TTC549 (cell line): Measurements from ENCODE around the gene OAF.
"Not testable (repeated sequence)": the region's sequence is repeated elsewhere in the genome, so short reads cannot be mapped to it uniquely, and the experiment has no call there.

Experiments used
- FAIRE-seq: peaks from 2 replicates; lab custom pipeline; 2012; peaks lifted over from hg19 to GRCh38; lab: Jason Lieb, UNC

The OAF gene

DNA sequence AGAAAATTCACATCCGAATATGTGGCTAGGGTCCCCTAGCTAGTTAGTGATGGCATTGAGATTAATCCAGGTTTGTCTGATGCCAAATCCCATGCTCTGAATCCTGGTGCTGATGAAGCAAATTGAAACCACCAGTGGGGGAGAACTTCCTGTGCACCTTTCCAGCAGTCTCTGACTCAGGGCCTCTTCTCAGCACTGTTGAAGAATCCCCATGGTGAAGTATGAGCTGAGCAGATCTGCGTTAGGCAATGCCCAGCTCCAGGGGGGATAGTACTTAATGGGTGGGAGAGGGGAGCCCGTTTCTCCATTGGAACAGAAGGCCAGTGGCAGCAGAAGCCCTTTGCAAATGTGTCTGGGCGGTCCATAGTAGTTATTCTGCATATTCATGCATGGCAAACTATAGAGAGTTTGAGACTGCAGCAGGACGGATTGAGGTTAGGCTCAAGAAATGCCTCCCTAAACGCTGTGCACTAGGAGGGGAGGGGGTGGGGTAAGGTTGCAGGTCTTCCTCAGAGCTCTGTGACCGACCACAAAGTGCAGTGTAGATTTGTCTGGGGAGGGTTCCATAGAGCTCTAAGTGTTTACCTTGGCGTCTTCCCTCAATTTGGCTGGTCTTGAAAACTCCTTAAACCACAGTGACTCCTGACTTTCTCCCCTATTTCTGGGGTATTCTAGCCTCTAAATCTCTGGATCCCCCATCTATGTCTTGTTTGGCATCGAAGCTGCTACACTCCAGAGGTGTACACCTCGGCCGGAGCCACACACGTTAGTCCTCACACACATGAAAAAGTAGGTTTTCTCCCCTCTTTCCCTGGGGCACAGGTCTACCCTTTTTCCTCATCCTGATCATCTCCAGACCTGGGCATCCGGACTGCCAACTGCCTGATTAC is 33.9 kb downstream of the OAF start:
- FAIRE-seq = no peak

DNA sequence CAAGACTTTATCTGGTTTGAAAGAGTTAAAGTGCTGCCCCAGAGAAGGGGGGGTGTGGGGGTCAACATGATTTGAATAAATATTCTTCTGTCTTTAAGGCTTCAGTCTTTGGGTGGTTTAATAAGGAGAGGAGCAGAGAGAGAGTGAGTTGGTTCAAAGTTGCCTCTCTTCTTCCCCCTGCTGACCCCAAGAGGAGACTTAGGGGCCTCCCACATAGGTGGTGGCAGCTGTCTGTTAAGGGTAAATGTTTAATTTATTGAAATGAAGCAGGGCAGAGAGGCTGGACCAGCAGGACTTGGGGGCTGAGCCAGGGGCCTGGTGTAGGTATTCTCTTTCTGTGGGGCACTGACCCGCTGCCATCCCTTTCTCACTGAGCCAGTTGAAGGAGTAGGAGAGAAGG is 34.6 kb downstream of the OAF start:
- FAIRE-seq = no peak

DNA sequence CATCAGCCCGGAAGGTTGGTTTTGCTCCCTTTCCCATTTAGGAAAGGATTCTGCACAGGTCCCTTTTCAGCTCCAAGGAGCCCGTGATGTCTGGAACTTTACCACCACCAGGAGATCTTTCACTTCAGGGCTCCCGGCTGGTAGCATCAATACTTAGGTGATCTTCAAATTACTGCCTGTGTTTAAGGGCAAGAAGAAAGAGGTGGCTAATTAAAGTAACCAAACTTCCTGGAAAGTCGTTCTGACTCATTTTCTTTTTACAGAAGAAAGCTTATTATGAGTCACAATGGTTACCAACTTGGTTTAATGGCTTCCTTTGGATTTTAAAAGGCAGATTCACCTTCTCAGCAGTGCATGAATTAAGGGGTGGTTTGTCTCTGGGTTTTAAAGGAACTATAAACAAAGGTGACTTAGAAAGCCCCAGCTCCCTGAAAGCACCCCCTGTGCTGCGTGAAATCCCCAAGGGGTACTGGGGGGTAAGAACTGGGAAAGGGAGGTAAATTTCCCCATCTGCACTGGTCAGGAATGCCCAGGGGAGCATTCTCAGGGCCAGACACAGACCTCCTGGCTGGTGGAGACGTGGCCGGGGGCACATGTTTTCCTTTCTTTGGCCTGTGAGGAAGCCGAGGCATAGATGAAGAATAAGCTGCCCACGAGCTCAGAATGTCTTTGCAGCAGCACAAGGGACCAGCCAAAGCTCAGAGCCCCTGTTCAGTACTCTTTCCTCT is 37.9 kb downstream of the OAF start:
- FAIRE-seq = no peak

DNA sequence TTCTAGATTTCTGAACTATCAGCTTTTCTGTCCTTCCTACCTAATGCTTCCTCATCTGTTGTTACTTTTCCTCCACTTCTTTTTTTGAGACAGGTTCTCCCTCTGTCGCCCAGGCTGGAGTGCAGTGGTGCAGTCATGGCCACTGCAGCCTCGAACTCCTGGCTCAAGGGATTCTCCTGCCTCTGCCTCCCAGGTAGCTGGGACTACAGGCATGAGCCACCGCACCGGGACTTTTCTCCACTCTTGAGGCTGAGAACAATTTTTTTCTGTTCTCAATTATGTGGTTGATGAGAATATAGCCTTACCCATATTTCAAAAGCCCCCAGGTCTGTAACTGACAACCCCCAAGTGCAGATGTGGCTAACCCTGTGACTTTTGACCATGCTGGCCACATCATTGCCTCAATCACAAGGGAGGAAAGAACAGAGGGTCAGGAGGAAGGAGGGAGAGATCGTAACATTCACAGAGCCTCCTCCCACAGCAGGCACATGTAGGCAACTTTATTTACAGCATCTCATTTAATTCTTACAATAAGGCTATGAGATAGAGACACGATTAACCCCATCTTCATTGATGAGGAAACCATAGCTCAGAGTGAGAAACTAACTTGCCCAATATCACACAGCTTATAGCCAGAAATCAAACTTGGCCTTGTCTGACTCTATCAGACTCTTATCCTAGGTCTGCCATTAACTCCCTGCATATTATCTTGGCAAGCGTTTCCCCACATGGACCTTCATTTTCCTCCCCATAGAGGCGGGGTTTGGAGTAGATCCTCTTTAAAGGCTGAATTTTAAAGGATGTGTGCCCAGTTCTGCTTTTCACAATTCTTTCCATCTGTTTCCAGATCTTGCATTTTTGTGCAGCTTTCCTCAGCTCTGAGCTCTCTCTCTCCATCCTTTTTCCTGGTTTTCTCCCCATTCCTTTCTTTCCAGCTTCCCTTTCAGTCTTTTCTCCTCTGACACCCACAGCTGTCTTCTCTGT is 38.7 kb downstream of the OAF start:
- FAIRE-seq = no peak

DNA sequence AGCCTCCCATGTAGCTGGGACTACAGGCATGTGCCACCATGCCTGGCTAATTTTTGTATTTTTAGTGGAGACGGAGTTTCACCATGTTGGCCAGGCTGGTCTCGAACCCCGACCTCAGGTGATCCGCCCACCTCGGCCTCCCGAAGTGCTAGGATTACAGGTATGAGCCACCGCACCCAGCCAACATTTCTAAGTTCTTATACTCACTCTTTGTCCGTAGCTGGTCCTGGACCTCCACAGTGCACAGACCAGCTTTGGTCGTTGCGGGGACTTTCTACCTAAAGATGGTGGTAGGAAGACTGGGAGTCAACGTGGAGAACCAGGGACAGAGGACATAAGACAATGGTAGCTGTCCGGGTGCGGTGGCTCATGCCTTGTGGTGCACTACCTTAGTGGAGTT is 42.5 kb downstream of the OAF start:
- not testable (repeated sequence) for FAIRE-seq

DNA sequence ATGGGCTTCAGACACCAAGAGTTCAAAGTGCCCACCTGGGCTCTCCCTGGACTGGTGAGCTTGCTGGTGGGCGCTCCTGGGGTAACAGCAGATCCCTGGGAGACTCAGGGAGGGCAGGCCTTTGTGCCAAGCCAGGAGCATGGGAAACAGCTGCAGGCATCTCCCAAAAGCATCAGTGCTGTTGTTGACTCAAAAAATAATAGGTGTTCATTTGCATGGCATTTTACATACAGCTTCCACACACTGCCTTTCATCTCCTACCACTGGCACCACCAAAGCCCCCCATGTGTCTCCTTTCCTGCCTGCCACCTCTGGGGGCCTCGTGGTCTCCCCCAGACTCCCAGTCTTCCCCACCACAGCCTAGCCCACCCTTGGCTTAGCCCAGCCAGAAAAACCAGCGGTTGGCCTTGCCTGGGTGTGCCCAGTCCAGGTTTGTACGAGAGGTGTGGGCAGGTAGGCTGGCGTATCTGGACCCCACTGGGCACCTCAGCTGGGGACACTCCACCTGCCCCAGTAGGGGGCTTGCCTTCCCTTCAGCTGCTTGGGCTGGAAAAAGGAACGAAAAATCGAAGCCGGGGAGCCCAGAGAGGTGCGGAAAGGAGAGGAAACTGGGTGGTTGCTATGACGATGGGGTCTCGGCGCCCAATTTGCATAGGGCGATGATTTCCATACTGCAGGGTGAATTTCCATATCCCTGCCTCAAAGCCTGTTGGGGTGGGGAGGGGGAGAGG is 44.1 kb downstream of the OAF start:
- FAIRE-seq = no peak

DNA sequence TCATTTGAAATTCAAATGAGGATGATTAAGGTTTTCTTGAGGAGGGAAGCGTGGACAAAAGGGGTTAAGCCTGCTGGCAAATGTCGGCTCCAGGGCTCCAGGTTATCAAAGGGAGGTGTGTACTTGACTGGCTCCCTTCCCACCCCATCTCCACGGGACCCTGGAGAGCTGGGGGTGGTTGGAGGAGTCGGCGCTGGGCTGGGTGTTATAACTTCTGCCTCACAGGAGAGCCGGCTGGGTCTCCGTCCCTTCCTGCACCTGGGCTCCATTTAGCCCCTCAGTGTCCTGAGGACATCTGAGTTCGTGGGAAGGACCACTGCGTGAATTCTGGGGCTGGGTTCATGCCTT is 44.7 kb downstream of the OAF start:
- FAIRE-seq = no peak

DNA sequence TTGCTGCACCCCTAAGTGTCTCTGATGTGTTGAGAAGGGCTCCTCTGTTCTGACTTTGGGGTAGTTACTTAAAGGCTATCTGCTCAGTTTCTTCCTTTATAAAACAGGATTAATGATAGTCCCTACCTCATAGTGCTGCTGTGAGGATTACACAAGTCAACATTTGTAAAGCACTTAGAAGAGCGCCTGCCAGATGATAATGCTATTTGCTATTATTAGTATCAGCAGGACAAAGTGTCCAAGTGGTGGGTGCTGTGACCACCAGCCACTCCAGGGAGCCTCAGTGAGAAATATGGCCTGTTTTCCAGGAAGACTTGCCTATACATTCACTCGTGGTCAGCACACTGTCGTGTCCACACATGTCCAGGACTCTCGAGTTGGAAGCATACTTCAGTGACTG is 45.3 kb downstream of the OAF start:
- FAIRE-seq = no peak

DNA sequence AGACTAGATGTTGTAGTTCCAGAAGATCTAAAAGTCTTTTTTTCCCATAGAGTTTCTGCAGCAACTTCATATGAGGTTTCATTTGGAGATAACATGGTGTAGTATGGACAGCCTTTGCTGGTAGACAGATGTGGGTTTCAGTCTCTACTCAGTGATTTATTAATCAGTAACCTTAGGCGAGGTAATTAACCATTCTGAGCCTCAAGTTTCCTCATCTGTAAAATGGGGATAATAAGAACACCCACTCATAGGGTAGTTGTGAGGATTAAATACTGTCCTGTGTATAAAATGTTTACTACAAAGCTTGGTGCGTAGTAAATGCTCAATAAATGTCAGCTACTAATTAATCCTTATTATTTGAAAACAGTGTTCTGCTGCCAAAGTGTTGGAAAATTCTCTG is 45.9 kb downstream of the OAF start:
- no peak for FAIRE-seq

DNA sequence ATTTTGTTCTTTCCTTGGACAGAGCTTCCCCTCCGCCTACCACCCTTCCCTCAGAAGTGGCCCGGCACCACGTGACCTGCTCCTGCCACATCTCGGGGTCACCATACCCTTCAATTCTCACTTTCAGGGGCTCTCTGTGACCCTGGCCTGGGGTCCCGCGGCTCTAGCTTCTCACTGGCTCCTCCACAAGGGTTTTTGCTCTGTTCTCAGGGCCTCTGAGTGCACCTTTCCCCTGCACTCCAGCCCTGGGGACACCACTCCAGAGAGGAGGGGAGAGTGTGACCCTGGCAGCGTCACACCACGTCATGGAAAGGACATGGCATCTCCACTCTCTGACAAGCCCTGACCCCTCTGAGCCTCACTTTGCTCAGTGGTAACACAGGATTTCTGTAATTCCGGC is 46.5 kb downstream of the OAF start:
- no peak for FAIRE-seq

DNA sequence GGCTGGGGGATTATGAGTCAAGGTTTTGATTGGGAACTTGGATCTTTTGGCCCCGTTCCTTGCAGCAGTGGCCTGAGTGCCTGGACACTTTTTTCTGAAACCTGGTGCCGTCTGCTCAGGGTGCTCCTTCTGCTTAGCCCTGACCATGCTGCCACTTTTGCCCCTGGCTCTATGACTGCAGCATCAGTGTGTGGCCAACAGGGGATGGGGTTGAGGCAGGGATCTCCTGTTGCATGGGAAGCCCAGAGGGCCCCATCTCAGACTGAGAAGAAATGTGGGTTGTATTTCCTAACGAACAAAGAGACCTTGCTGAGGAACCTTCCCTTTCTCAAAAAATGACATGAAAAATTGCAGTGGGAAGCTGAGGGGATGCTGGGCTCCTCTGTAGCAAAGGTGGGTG is 47.8 kb downstream of the OAF start:
- no peak for FAIRE-seq

DNA sequence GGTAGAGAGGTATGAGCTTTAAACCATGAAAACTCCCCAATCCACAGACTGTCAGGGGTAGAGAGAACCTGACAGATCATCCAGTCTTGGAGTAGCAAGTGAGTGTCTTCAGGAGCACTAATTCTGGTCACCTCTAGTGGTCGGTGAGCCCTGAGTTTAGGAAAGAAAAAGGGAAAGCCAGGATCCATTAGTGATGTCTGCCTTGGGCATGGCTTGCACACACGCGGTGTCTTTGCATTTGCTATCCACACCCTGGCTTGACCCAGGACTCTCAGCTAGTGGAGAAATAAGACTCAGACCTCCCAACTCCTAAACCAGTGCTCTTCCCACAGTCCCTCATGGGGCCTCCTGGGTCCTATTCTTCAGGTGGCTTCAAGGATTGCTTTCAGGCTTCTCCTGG is 48.4 kb downstream of the OAF start:
- no peak for FAIRE-seq

DNA sequence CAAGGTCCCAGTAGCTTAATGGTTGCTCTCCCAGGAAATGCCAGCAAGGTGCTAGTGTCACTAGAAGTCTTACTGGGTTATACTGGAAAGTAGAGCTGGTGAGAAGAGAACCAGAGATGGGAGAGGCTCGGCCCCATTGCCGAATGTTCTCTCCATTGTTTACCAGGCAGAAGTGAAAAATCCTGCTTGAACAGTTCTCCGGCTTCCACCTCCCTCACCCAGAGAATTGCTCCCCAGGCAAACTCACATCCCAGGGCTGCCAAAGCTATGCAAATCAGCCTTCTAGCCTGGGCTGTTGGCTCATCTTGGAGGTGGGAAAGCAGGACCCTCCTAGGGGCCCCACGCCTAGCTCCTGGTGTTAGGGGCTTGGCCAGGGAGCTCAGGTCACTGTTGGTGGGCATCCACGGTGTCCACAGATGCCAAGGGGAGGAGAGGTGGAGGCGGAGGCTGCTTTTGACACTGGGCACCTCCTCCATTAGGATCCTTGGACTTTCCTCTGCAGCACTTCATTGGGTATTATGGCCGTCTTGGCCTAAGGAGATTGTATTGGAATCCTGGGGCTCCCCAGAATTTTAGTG is 49.2 kb downstream of the OAF start:
- FAIRE-seq = no peak

DNA sequence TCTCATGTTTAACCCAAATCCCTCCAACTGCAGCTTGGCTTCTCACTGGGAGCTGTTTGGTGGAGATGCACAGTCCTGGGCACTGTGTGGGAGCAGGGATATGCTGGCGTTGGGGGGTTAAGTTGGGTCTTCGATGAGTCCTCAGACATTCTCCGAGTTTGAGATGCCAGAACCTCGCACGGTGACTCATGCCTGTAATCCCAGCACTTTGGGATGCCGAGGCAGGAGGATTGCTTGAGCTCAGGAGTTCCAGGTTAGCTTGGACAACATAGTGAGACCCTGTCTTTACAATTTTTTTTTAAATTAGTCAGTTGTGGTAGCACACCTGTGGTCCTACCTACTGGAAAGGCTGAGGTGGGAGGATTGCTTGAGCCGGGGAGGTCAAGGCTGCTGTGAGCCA is 49.8 kb downstream of the OAF start:
- no peak for FAIRE-seq

DNA sequence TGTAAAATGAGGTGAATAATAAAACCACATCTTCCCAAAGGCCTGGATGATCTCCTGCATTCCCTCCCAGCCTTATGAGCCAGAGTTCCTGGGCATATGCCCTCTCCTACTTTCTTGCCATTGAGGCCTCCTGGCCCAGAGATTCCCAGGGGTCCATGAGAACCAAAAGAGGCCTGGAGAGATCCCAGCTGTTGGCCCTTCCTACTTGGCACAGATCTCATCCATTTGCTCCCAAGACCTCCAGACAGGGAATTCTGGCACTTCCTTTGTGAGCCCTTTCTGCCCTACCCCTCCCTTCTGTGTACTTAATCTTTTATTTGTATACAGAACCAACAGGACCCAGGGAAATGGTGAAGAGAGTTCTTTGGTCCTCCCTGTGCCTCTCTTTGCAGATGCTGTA is 50.5 kb downstream of the OAF start:
- no peak for FAIRE-seq

DNA sequence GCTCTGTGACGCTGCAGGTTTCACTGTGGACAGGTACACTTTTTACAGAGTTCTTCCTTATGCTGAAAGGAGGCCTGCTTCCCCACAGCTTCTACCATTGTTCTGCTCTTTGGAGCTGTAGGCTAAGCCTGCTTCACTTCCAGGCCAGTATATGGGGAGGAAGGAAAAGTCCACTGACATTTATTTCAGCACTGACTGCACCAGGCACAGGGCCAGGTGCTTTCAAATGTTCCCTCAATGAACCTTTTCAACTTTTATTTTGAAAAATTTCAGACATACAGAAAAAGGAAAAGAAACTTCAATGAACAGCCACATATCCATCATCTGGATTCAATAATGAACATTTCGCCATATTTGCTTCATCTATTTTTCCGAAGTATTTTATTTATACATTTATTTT is 51.1 kb downstream of the OAF start:
- no peak for FAIRE-seq

DNA sequence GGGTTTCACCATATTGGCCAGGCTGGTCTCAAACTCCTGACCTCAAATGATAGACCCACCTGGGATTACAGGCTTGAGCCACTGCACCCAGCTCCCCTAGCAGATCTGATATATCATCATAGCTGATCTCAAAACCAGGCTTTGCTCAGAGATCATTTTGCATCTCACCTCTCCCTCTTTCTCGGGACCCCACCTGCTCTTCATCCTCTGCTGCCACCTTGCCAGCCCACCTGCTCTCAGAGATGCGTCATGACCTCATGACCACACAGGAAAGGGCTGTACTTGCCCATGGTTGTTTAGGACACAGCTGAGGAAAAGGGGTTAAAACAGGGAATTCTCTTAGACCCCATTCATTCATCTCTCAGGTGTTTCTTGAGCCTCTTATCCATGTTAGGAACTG is 56.5 kb downstream of the OAF start:
- FAIRE-seq = no peak

DNA sequence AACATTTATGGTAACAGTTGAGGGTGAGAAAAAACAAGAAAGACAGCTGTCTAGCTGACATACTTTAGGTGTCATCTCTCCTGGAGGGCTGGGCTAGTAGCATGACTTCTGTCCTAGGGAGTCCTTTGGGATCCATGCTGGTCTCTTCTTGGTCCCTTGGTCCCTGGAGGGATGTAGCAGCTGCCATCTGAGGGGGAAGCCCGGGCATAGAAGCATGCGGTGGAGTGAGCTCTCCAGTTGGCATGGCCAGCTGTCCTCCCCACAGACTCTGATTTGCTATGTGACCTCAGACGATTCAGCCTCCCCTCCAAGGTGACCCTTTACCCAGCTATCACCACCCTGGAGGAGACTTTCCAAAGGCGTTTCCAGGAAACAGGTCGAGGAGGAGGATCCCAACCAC is 57.9 kb downstream of the OAF start:
- no peak for FAIRE-seq

DNA sequence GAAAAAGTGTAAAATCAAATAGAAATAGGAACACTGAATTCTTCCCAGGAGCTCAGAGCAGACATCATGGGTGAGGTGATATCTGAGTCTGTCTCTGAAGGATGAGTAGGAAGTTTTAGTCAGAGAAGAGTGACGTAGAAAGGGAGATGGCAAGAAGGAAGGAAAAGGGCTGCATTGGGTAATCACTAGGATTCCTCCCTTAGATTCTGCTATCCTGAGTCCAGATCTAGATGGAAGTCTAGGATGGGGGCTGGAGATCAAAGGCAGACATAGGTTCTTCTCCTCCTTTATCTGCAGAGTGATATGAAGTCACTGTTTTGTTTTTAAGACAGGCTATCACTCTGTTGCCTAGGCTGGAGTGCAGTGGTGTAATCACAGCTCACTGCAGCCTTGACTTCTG is 59.6 kb downstream of the OAF start:
- no peak for FAIRE-seq

DNA sequence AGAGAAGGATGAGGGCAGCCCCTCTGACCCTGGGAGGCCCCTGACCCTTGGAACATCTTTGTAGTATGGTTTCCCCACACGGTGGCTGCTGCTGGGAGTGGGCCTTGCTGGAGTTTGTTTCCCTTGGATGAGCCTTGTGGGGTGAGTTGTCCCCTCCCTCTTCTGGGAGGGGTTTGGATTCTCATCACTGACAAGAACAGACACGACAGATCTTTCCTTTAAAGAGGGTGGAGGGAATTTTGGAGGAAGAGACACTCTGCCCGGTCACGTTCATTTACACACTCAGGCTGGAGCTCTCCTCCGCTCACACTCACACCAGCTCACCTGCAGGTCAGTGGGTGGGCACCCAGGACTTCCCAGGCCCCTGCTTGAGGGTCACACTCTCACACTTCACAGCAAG is 60.8 kb downstream of the OAF start:
- no peak for FAIRE-seq

DNA sequence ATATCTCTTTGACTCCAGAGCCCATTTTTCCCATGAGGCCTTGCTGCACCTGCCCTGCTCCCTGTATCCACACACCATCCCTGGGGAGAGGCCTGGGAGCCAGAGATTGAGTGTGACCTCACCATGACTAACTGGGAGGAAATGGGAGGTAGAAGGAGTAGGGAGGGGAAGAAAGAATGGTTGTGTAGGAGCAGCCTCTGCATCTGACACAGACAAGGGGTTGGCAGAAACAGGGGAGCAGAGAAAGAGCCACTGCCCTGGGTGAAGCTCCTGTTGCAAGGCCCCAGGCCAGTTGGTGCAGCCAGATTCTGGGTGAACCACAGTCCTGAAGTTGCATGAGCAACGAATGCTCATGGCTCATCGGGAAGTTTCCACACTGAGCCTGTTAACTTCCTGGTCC is 61.5 kb downstream of the OAF start:
- no peak for FAIRE-seq

DNA sequence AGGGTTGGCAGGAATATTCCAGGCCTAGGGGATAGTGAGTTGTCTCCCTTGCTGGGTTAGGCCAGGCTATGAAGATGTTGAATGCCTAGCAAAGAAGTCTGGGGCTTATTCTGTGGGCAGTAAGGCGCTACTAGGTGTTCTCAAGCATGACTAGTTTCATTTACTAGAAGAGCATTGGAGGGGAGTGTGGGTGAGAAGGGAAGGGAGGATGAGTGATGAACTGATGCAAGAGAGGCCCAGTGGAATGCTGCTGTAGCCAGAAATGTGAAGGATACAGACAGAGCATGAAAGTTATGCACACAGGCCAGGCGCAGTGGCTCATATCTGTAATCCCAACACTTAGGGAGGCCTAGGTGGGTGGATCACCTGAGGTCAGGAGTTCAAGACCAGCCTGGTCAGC is 62.6 kb downstream of the OAF start:
- FAIRE-seq = no peak
